ENCODE results near the gene TUBA8.
"Not testable (repeated sequence)": the region's sequence is repeated elsewhere in the genome, so short reads cannot be mapped to it uniquely, and the experiment has no call there.

TUBA8 gene

DNA sequence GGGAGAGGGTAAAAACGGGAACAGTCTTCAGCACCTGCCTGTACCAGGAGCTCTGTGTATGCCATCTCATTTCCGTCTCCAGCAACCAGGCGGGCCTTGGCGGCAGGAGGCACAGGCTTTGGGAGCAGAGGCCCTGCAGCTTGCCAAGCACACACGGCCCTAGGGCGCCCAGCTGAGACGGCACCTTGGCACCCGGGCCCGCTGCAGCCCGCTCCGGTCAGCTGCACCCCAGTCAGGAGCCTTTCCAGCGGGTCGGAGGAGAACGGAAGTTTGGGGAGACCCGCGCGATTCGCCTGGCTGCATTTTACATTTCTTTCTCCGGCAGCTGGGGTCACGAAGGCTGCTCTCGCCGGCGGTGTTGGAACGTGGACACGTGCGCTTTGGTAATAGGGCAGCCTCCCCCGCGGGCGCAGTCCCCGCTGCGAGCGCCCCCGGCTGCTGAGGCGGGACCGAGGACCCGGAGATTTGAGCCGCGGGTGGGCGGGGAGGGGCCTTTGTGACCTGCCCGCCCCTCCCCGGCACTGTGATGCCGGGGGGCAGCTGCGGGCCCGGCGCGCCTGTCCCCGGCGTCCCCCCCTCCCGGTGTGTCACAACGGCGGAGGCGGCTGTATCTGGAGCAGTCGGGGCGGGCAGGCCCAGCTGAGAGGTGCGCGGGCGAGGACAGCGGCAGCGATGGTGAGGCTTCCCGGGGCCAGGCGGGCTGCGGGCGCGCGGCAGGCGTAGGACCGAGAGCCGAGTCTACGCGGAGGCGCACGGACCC lies at the start of gene TUBA8:
TSS of gene TUBA8 (plus strand) at position 616 of the 760 bp plus-strand sequence. CDS start at position 673, 57 bp downstream.
- H3K4me1 ChIP-seq (ENCODE audit: insufficient read depth, low read length), result peaks cover 8% of the 10 kb centered on the region
- H3K27me3 ChIP-seq (ENCODE audit: control insufficient read depth in 1 of 2, insufficient read depth in 2 of 2, low read length in 2 of 2), result peaks cover 5 to 29% of the 10 kb centered on the region in 2 donors
- no peaks in the 10 kb centered on the region for H3K9me3 ChIP-seq (ENCODE audit: low read length)
- no peaks in the 10 kb centered on the region for H3K36me3 ChIP-seq (ENCODE audit: insufficient read depth, low read length)
- H3K27ac ChIP-seq (ENCODE audit: low read depth, low read length), result no peak within 1 kb of the TSS
- peak within 1 kb of the TSS; percentile 18 to 27 for H3K4me3 ChIP-seq (ENCODE audit: low read depth in 1 of 2, low read length in 2 of 2)
- no peak within 1 kb of the TSS for H3K9ac ChIP-seq (ENCODE audit: low read length)

DNA sequence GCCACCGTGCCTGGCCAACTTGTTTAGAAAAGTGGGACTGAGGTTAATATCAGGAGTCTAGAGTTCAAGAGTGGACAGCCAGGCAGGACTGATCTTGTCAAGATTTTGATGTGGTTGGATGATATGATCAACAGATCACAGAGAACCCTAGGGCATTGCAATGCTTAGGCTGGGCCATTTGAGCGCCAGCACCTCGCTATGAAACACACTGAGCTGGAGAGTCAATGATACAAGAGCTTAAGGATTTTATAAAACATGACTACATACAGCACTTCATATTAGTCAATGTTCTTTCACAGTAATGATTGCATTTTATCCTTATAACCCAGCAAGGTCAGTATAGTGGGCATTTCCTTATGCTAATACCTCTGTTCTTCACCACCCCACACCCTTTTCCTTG lies 48.2 kb upstream of the TUBA8 start:
- Histone ChIP-seq H3K27ac (ENCODE audit: low read depth, low read length) (no peak overlapping the region), H3K4me1 (ENCODE audit: insufficient read depth, low read length) (peaks cover 42% of the 10 kb centered on the region), H3K9ac (ENCODE audit: low read length) (no peak overlapping the region), H3K9me3 (ENCODE audit: low read length) (no peaks in the 10 kb centered on the region), H3K4me3 (ENCODE audit: low read depth in 1 of 2, low read length in 2 of 2) (no peak overlapping the region), H3K27me3 (ENCODE audit: control insufficient read depth in 1 of 2, insufficient read depth in 2 of 2, low read length in 2 of 2) (no peaks in the 10 kb centered on the region), H3K36me3 (ENCODE audit: insufficient read depth, low read length) (no peaks in the 10 kb centered on the region)

DNA sequence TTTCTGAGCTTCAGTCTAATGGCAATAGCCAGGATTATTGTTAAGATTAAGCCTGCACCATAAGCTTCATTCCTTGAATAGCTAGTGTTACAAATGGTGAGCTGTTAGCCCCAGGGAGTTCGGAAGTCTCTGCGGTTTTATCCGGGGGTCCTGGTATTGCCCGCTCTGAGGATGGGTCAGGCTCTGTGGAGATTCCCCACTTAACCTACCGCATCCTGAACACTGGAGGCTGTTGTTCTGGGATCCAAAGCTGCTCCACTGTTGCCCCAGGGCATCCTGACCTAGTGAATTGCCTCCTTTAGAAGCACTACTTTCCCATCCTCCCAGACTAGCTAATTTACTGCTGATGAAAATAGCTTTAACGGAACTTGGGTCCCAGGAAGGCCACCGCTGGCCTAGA lies 47.3 kb upstream of the TUBA8 start:
- peaks cover 41% of the 10 kb centered on the region for H3K4me1 ChIP-seq (ENCODE audit: insufficient read depth, low read length)
- peak overlapping the region; percentile 12 for H3K27ac ChIP-seq (ENCODE audit: low read depth, low read length)
- no peak overlapping the region for H3K9ac ChIP-seq (ENCODE audit: low read length)
- H3K9me3 ChIP-seq (ENCODE audit: low read length), result no peaks in the 10 kb centered on the region
- no peaks in the 10 kb centered on the region for H3K27me3 ChIP-seq (ENCODE audit: control insufficient read depth in 1 of 2, insufficient read depth in 2 of 2, low read length in 2 of 2)
- H3K36me3 ChIP-seq (ENCODE audit: insufficient read depth, low read length), result no peaks in the 10 kb centered on the region
- H3K4me3 ChIP-seq (ENCODE audit: low read depth in 1 of 2, low read length in 2 of 2), result no peak overlapping the region

DNA sequence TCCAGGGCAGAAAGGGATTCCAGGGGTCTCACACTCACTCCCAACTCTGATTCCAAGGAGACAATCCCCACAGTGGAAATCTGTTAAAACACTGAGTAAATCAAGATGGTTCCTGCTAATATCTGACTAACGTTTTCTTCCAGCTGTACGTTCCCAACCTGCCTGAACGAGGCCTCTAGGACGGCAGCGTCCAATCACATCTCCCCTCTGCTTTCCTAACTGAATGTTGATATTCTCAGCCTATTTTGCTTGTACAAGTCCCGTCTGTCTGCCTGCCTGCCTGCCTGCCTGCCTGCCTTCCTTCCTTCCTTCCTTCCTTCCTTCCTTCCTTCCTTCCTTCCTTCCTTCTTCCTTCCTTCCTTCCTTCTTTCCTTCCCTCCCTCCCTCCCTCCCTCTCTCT lies 46.9 kb upstream of the TUBA8 start:
- H3K36me3 ChIP-seq (ENCODE audit: insufficient read depth, low read length); H3K27me3 ChIP-seq (ENCODE audit: control insufficient read depth in 1 of 2, insufficient read depth in 2 of 2, low read length in 2 of 2); H3K4me3 ChIP-seq (ENCODE audit: low read depth in 1 of 2, low read length in 2 of 2); H3K27ac ChIP-seq (ENCODE audit: low read depth, low read length); H3K9ac ChIP-seq (ENCODE audit: low read length); H3K9me3 ChIP-seq (ENCODE audit: low read length): not testable (repeated sequence)
- peaks cover 43% of the 10 kb centered on the region for H3K4me1 ChIP-seq (ENCODE audit: insufficient read depth, low read length)

DNA sequence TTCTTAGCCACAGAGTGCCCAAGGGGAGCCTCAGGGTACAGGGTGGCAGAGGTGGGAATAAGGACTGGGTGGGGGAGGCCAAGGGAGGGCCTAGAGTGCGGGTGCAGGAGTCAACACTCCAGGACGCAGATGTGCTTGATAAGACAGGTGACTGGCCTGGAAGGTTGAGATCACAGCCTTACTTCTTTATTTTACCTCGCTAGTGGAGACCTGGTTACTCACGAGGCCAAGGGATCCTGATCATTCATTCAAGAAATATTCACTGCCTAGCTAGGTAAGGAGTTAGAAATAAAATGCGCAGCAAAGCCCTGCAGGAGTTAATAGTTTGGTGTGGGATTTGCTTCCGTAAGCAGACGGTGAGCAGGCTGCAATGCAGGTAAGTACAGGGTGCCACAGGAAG lies 46.0 kb upstream of the TUBA8 start:
- H3K4me3 ChIP-seq (ENCODE audit: low read depth in 1 of 2, low read length in 2 of 2), result no peak overlapping the region
- no peaks in the 10 kb centered on the region for H3K36me3 ChIP-seq (ENCODE audit: insufficient read depth, low read length)
- H3K4me1 ChIP-seq (ENCODE audit: insufficient read depth, low read length), result peaks cover 49% of the 10 kb centered on the region
- H3K27ac ChIP-seq (ENCODE audit: low read depth, low read length), result no peak overlapping the region
- H3K9me3 ChIP-seq (ENCODE audit: low read length), result no peaks in the 10 kb centered on the region
- no peak overlapping the region for H3K9ac ChIP-seq (ENCODE audit: low read length)
- H3K27me3 ChIP-seq (ENCODE audit: control insufficient read depth in 1 of 2, insufficient read depth in 2 of 2, low read length in 2 of 2), result no peaks in the 10 kb centered on the region

DNA sequence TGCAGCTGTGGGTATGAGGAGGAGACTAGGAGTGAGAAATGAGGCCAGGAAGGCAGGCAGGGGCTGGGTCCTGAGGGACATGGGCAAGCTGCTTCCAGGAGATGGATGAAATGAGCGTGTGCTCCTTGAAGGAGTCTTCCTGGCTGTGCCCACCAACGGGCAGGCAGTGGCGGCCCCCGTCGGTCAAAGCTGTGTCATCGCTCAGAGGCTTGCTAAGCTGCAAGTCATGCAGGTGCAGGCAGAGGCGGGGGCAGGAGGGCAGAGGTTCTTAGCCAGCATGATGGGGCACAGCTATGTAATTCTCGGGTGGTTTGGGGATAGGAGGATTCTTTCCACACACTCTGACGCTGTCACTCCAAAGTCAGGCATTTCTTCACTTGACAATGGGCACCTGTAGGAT lies 45.4 kb upstream of the TUBA8 start:
- Histone ChIP-seq H3K9me3 (ENCODE audit: low read length) (no peaks in the 10 kb centered on the region), H3K9ac (ENCODE audit: low read length) (no peak overlapping the region), H3K27ac (ENCODE audit: low read depth, low read length) (no peak overlapping the region), H3K4me1 (ENCODE audit: insufficient read depth, low read length) (peaks cover 45% of the 10 kb centered on the region), H3K36me3 (ENCODE audit: insufficient read depth, low read length) (no peaks in the 10 kb centered on the region), H3K27me3 (ENCODE audit: control insufficient read depth in 1 of 2, insufficient read depth in 2 of 2, low read length in 2 of 2) (no peaks in the 10 kb centered on the region), H3K4me3 (ENCODE audit: low read depth in 1 of 2, low read length in 2 of 2) (no peak overlapping the region)

DNA sequence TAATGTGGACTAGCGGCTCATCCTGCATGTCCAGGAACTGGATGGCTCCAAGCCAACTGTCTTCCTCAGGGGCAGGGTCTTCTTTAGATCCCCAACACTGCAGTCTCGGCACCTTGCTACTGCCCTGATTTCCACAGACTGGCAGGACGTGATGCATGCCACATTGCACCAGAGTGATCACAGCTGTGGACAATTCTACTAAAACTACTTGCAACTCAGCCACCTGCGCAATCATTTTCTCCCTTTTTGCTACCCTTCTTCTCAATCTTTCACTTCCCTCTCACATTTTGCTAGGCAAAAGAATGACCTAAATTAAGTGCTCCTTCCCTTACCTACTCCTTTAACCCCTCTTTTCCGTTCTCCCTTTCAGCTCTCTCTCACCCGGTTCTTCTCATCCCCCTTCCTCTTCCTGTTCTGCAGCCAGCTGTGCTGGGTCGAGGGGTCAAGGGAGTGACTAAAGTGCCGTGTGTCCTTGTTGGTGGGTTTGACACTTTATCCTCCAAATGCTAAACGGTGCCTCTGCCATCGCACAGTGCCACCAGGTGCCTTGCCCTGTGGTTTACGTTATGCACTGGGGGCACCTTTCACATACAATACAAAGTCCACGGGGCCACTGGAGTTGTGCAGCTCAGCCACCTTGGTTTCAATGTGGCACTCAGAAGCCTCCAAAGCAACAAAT lies 44.3 kb upstream of the TUBA8 start:
- Histone ChIP-seq H3K27ac (ENCODE audit: low read depth, low read length) (peak overlapping the region; percentile 85), H3K36me3 (ENCODE audit: insufficient read depth, low read length) (no peaks in the 10 kb centered on the region), H3K9me3 (ENCODE audit: low read length) (no peaks in the 10 kb centered on the region), H3K9ac (ENCODE audit: low read length) (no peak overlapping the region), H3K4me3 (ENCODE audit: low read depth in 1 of 2, low read length in 2 of 2) (no peak overlapping the region), H3K27me3 (ENCODE audit: control insufficient read depth in 1 of 2, insufficient read depth in 2 of 2, low read length in 2 of 2) (no peaks in the 10 kb centered on the region), H3K4me1 (ENCODE audit: insufficient read depth, low read length) (peaks cover 36% of the 10 kb centered on the region)

DNA sequence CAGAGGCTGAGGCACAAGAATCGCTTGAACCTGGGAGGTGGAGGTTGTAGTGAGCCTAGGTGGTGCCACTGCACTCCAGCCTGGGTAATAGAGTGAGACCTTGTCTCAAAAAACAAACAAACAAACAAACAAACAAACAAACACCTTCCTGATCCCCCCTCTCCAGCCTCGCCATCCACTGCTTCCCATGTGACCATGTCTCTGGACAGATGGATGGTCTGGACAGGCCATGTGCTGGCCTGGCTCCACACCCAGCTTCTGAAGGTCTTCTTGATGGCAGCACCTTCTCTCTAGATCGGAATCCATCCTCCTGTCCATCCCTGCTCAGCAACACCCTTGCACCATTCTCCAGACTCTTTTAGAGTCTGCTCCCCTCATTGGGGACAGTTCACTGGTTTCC lies 43.5 kb upstream of the TUBA8 start:
- peak overlapping the region; percentile 85 for H3K27ac ChIP-seq (ENCODE audit: low read depth, low read length)
- H3K27me3 ChIP-seq (ENCODE audit: control insufficient read depth in 1 of 2, insufficient read depth in 2 of 2, low read length in 2 of 2), result no peaks in the 10 kb centered on the region
- H3K9ac ChIP-seq (ENCODE audit: low read length), result no peak overlapping the region
- no peaks in the 10 kb centered on the region for H3K9me3 ChIP-seq (ENCODE audit: low read length)
- peaks cover 32% of the 10 kb centered on the region for H3K4me1 ChIP-seq (ENCODE audit: insufficient read depth, low read length)
- peak overlapping the region in 1 of 2 donors; percentile 8 for H3K4me3 ChIP-seq (ENCODE audit: low read depth in 1 of 2, low read length in 2 of 2)
- no peaks in the 10 kb centered on the region for H3K36me3 ChIP-seq (ENCODE audit: insufficient read depth, low read length)

DNA sequence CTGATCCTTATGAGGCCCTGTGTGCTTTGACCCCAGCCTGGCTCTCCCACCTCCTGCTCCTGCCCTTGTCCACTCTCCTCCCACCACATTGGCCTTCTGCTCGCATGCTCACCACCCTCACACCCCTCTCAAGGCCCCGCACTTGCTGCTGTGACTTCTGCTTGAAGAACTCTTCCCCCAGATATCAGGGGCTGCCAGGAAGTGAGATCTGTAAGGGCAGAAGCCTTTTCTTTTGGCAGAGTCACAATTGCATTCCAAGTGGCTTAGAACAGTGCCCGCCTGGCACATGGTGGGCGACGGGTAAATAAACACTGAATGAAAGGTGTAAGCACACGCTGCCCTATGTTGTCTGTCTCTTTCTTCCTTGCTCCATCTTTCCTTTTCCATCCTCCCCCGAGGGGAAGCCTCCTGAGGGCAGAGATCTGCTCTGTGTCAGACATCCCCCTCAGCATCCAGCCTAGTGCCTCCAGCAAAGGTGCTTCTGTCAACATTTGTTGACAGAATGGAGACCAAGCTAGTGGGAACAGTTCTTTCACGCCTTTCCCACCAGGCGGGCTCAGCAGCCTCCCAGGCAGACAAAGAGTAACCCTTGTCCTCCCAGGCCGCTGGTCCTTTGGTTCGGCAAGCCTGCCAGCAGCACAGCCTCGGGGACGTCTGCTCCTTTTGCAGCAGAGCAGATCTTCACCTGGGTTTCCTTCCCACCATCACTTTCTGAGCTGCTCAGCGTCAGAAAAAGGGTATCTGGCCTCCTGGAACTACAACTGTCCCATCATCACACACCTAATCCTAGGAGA lies 42.9 kb upstream of the TUBA8 start:
- Histone ChIP-seq H3K4me3 (ENCODE audit: low read depth in 1 of 2, low read length in 2 of 2) (peak overlapping the region; percentile 3 to 8), H3K9ac (ENCODE audit: low read length) (peak overlapping the region; percentile 39), H3K36me3 (ENCODE audit: insufficient read depth, low read length) (no peaks in the 10 kb centered on the region), H3K27me3 (ENCODE audit: control insufficient read depth in 1 of 2, insufficient read depth in 2 of 2, low read length in 2 of 2) (no peaks in the 10 kb centered on the region), H3K27ac (ENCODE audit: low read depth, low read length) (peak overlapping the region; percentile 85), H3K4me1 (ENCODE audit: insufficient read depth, low read length) (peaks cover 32% of the 10 kb centered on the region), H3K9me3 (ENCODE audit: low read length) (no peaks in the 10 kb centered on the region)

DNA sequence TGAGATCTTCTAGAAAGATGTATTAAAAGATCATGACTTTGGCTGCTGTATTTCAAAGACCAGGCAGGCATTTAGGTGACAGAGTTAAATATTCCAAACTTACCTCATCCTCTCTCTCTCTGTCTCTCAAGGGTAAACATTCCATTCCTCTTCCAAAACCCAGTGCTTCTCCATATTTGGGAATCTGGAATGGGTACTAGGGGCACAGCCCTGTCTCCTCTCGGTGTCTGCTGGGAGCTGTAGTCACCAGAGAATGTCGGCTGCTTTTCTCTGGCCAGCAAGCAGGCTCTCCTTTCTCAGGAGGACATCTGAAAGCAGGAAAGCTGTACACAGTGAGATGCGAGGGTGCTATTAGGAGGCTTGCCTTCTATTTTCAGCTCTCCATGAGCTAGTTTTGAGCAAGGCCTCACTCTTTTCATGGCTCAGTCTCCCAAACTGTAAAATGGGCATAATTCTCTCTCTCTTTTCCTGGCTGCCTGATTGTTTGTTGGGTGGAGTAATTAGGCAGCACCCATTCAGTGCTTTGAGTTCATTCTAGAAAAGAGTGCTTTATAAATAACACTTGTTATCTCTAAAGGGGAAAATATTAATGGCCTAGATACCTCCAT lies 42.1 kb upstream of the TUBA8 start:
- Histone ChIP-seq H3K4me3 (ENCODE audit: low read depth in 1 of 2, low read length in 2 of 2) (peak overlapping the region in 1 of 2 donors; percentile 8), H3K36me3 (ENCODE audit: insufficient read depth, low read length) (no peaks in the 10 kb centered on the region), H3K27me3 (ENCODE audit: control insufficient read depth in 1 of 2, insufficient read depth in 2 of 2, low read length in 2 of 2) (no peaks in the 10 kb centered on the region), H3K9ac (ENCODE audit: low read length) (peak overlapping the region; percentile 39), H3K9me3 (ENCODE audit: low read length) (no peaks in the 10 kb centered on the region), H3K27ac (ENCODE audit: low read depth, low read length) (peak overlapping the region; percentile 85), H3K4me1 (ENCODE audit: insufficient read depth, low read length) (peaks cover 32% of the 10 kb centered on the region)

DNA sequence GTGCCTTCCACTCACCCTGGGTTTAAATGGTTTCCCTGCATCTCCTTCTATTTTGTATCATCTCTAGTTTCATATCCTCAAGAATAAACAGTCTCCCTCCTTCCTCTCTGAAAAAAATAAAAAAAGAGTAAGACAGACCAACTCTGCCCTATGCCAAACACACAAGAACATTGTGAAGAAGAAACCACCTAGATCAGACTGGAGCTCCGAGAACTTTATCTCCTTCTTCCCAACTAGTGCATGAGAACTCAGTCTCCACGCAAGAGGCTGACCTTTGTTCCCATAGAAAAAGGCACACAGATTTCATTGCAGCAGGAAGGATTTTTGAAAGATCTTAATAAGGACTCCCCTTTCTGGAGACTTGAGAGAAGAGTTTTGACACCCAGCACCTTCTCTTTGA lies 41.6 kb upstream of the TUBA8 start:
- Histone ChIP-seq H3K36me3 (ENCODE audit: insufficient read depth, low read length) (no peaks in the 10 kb centered on the region), H3K4me1 (ENCODE audit: insufficient read depth, low read length) (peaks cover 32% of the 10 kb centered on the region), H3K27ac (ENCODE audit: low read depth, low read length) (peak overlapping the region; percentile 85), H3K27me3 (ENCODE audit: control insufficient read depth in 1 of 2, insufficient read depth in 2 of 2, low read length in 2 of 2) (no peaks in the 10 kb centered on the region), H3K4me3 (ENCODE audit: low read depth in 1 of 2, low read length in 2 of 2) (no peak overlapping the region), H3K9me3 (ENCODE audit: low read length) (no peaks in the 10 kb centered on the region), H3K9ac (ENCODE audit: low read length) (peak overlapping the region; percentile 39)

Data from muscle layer of colon (tissue), 2 donors.